ENCODE measurements around the gene XYLT1. TPM values are rescaled to one million over a fixed set of nuclear protein-coding genes. Genes with fewer than 3 reads are reported as not detected.
"Not testable (repeated sequence)": the region's sequence is repeated elsewhere in the genome, so short reads cannot be mapped to it uniquely, and the experiment has no call there.

Gene XYLT1
- total RNA-seq, 2 experiments from 2014 or later: 46.6 to 50.1 TPM

DNA sequence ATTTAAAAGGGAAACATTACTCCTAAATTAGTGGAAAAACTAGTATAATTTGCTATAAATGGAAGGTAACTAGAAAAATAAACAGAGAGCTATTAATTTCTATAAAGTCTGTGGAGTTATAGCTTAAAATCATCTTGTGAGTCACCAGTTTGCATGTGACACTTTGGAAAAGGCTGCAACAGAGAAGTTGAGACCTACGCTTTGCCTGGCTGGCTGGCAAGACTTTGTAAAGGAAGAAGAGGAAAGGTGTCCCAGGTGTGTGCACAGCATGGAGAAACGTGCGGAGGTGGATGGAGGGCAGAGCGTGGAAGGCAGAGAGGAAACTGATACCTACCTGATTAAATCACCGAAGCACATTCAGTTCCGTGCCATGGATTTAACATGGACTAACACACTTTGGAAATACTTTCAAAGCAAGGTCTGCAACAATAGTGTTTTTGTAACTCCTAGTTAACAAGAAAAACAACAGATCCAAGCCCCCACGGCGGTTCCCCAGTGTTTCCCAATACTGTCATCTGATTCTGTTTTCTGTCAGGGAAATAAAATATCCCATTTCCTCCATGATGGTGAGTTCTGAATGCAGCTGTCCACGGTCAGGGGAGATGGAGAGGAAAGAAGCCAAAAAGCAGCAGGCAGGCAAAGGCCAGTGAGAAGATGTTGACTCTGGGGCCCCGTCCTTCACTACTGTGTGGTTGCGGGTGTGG is 134.8 kb downstream of the XYLT1 start:
- CTCF ChIA-PET: interaction anchor here (0.6 kb wide), 1 partner anchor 35 kb away, joined by 3 read pairs; no protein-coding TSS in a partner anchor
- Mint-ChIP-seq H3K36me3 (ENCODE audit: low read depth) (peaks cover 28% of the 10 kb centered on the region), H3K4me3 (no peak overlapping the region), H3K27me3 (no peaks in the 10 kb centered on the region), H3K9me3 (no peaks in the 10 kb centered on the region), H3K27ac (no peak overlapping the region), H3K4me1 (peaks cover 33% of the 10 kb centered on the region)
- POLR2A ChIA-PET: no interaction called here
- no peak for DNase-seq

DNA sequence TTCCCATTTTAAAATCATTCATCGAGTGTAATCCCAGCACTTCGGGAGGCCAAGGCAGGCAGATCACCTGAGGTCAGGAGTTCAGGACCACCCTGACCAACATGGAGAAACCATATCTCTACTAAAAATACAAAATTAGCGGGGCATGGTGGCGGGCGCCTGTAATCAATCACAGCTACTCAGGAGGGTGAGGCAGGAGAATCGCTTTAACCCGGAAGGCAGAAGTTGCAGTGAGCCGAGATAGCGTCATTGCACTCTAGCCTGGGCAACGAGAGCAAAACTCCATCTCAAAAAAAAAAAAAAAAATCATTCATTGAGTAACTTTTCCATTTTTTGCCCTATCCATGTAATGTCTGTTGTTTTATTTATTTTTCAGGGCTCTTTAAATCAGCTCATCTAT is 135.4 kb downstream of the XYLT1 start:
- H3K9me3 Mint-ChIP-seq, H3K4me3 Mint-ChIP-seq, DNase-seq, POLR2A ChIA-PET, H3K27me3 Mint-ChIP-seq, H3K27ac Mint-ChIP-seq: not testable (repeated sequence)
- CTCF ChIA-PET: interaction anchor here (0.6 kb wide), 1 partner anchor 36 kb away, joined by 3 read pairs; no protein-coding TSS in a partner anchor
- peaks cover 27% of the 10 kb centered on the region for H3K4me1 Mint-ChIP-seq
- peaks cover 27% of the 10 kb centered on the region for H3K36me3 Mint-ChIP-seq (ENCODE audit: low read depth)

DNA sequence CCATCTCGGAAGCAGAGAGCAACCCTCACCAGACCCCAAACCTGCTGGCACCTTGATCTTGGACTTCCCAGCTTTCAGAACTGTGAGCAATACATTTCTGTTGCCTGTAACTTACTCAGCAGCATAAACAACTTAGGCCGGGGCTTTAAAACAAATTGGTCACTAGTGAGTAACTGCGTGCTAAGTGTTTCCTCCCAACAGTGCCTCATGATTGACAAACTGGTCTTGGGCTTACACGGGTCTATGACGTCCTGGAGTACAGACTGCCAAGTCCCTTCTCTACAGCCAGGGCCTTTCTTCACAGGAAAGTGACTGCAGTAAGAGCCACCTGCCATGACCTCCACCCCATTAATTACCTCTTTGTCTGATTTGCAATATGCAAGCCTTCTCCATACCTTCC is 136.7 kb downstream of the XYLT1 start:
- ChIA-PET POLR2A (no interaction called here), CTCF (no interaction called here)
- H3K4me1 Mint-ChIP-seq: peaks cover 29% of the 10 kb centered on the region
- H3K27ac Mint-ChIP-seq: no peak overlapping the region
- DNase-seq: no peak
- H3K36me3 Mint-ChIP-seq (ENCODE audit: low read depth): peaks cover 20% of the 10 kb centered on the region
- no peaks in the 10 kb centered on the region for H3K9me3 Mint-ChIP-seq
- H3K4me3 Mint-ChIP-seq: no peak overlapping the region
- no peaks in the 10 kb centered on the region for H3K27me3 Mint-ChIP-seq

DNA sequence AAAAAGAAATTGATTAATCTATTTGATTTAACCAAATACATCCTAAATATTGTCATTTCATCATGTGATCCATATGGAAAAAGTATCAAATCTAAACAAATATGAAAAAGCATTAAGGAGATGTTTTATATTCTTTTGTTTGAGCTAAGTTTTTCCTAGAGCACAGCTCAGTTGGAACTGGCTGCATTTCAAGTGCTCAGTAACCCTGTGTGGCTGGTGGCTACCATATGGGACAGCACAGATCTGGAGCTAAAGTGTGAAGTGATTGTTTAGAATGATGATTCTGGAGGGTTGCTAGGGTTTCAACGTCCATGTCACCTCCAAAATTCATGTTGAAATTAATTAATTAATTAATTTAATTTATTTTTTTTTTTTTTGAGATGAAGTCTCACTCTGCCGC is 137.5 kb downstream of the XYLT1 start:
- CTCF ChIA-PET: interaction anchor here (0.7 kb wide), 1 partner anchor 45 kb away, joined by 3 read pairs; no protein-coding TSS in a partner anchor
- H3K4me3 Mint-ChIP-seq: no peak overlapping the region
- H3K4me1 Mint-ChIP-seq: peaks cover 25% of the 10 kb centered on the region
- H3K27ac Mint-ChIP-seq: no peak overlapping the region
- no peak for DNase-seq
- no peaks in the 10 kb centered on the region for H3K27me3 Mint-ChIP-seq
- POLR2A ChIA-PET: no interaction called here
- no peaks in the 10 kb centered on the region for H3K9me3 Mint-ChIP-seq
- H3K36me3 Mint-ChIP-seq (ENCODE audit: low read depth): peaks cover 17% of the 10 kb centered on the region

DNA sequence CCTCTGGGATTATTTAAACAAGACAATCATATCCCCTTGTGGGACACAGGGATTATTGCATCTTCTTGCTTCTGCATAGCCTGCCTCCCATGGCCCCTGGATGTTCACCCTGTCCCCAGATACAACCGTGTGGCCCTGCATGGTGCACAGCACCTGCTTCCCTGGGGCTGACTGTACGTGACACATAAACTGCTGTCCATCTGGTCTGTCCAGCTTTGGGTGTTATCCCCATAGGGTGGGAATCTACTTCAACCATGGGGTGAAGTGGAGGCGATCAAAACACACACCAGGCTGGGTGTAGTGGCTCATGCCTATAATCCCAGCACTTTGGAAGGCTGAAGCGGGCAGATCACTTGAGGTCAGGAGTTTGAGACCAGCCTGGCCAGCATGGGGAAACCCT is 138.8 kb downstream of the XYLT1 start:
- peaks cover 17% of the 10 kb centered on the region for H3K36me3 Mint-ChIP-seq (ENCODE audit: low read depth)
- no peaks in the 10 kb centered on the region for H3K27me3 Mint-ChIP-seq
- H3K4me1 Mint-ChIP-seq: peaks cover 25% of the 10 kb centered on the region
- no peak overlapping the region for H3K27ac Mint-ChIP-seq
- POLR2A ChIA-PET: no interaction called here
- no peak overlapping the region for H3K4me3 Mint-ChIP-seq
- CTCF ChIA-PET: interaction anchor here (1.1 kb wide), 1 partner anchor 32 kb away, joined by 5 read pairs; no protein-coding TSS in a partner anchor
- no peak for DNase-seq
- H3K9me3 Mint-ChIP-seq: no peaks in the 10 kb centered on the region

DNA sequence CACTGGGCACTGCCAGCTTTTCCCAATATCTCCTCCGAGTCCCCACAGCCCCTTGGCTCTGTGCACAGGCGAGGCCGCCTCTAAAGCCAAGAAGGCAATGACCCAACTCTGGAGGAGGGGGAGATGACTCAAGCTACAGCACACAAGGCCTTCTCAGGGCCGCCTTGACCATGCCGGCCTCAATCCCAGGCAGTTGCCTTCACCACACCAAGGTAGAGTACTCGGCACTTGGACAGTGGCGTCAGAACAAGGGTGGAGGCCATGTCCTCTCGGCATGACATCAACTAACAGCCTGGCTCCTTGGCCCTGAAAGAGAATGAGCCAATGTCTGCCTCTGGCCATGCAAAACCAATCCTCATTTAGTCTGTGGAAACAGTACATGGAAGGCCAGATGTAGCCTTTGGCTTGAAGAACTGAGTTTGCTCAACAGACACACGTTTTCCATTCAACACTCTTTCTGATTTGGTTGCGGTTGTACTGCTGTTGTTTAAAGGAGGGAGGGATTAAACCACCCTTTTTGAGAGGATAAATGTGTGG is 139.6 kb downstream of the XYLT1 start:
- no peak for DNase-seq
- POLR2A ChIA-PET: no interaction called here
- CTCF ChIA-PET: no interaction called here
- no peaks in the 10 kb centered on the region for H3K27me3 Mint-ChIP-seq
- H3K36me3 Mint-ChIP-seq (ENCODE audit: low read depth): peaks cover 17% of the 10 kb centered on the region
- no peak overlapping the region for H3K27ac Mint-ChIP-seq
- no peaks in the 10 kb centered on the region for H3K9me3 Mint-ChIP-seq
- peaks cover 22% of the 10 kb centered on the region for H3K4me1 Mint-ChIP-seq
- no peak overlapping the region for H3K4me3 Mint-ChIP-seq

DNA sequence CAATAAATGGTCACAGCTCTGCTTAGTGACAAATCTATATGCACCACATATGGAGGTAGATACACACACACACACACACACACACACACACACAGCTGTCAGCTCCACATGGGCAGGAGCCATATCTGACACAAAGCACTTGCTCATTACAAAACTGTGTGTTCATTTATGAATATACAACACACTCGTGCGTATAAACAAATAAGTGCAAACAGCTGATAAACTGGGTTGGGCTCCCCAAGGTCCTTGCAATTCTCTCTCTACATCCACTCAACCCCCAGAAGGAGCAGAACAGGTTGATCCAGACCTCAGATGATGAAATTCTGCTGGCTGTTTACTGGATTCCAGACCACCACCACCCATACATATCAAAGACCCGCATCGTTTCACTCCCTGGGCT is 140.7 kb downstream of the XYLT1 start:
- no peaks in the 10 kb centered on the region for H3K27me3 Mint-ChIP-seq
- H3K4me1 Mint-ChIP-seq: peaks cover 22% of the 10 kb centered on the region
- ChIA-PET POLR2A (no interaction called here), CTCF (no interaction called here)
- H3K4me3 Mint-ChIP-seq: no peak overlapping the region
- H3K27ac Mint-ChIP-seq: no peak overlapping the region
- DNase-seq: no peak
- H3K36me3 Mint-ChIP-seq (ENCODE audit: low read depth): peaks cover 15% of the 10 kb centered on the region
- no peaks in the 10 kb centered on the region for H3K9me3 Mint-ChIP-seq

DNA sequence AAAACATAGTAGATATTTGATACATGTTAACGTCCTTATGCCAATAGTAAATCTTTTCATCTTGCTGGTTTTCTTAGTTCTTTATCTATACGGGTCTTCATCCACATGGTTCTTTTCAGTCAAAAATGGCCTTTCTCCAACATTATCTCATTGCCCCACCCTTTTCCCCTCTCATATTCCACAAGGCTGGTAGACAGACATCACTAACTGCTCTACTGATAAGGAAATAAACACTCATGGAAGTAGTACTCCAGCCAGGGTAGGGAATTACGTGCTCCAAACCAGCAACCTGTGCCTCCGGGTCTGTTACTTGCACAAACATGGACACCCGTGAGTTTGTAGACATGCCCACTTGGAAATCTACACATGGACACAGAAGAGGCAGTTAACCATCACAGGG is 141.4 kb downstream of the XYLT1 start:
- no peak for DNase-seq
- ChIA-PET CTCF (no interaction called here), POLR2A (no interaction called here)
- Mint-ChIP-seq H3K4me1 (peaks cover 21% of the 10 kb centered on the region), H3K27me3 (no peaks in the 10 kb centered on the region), H3K36me3 (ENCODE audit: low read depth) (peaks cover 14% of the 10 kb centered on the region), H3K27ac (no peak overlapping the region), H3K4me3 (no peak overlapping the region), H3K9me3 (no peaks in the 10 kb centered on the region)

DNA sequence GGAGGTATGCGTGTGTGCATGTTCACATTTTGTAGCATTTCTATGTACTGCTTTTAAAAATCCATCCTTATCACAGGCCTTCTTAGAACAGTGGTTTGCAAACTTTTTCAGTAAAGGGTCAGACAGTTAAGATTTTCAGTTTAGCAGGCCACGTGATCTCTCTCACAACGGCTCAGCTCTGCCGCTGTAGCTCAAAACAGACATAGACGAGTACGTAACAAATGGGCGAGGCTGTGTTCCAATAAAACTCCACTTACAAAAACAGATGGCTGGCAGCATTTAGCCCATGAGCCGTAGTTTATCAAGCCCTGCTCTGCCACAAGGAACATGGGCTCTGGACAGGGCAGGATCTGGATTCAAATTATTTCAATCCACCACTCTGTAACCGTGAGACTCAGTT is 141.8 kb downstream of the XYLT1 start:
- Mint-ChIP-seq H3K4me3 (no peak overlapping the region), H3K4me1 (peaks cover 20% of the 10 kb centered on the region), H3K9me3 (no peaks in the 10 kb centered on the region), H3K27me3 (no peaks in the 10 kb centered on the region), H3K27ac (peak overlapping the region; percentile 4), H3K36me3 (ENCODE audit: low read depth) (peaks cover 14% of the 10 kb centered on the region)
- no peak for DNase-seq
- CTCF ChIA-PET: interaction anchor here (1.1 kb wide), 1 partner anchor 11 kb away, joined by 3 read pairs; no protein-coding TSS in a partner anchor
- POLR2A ChIA-PET: no interaction called here

DNA sequence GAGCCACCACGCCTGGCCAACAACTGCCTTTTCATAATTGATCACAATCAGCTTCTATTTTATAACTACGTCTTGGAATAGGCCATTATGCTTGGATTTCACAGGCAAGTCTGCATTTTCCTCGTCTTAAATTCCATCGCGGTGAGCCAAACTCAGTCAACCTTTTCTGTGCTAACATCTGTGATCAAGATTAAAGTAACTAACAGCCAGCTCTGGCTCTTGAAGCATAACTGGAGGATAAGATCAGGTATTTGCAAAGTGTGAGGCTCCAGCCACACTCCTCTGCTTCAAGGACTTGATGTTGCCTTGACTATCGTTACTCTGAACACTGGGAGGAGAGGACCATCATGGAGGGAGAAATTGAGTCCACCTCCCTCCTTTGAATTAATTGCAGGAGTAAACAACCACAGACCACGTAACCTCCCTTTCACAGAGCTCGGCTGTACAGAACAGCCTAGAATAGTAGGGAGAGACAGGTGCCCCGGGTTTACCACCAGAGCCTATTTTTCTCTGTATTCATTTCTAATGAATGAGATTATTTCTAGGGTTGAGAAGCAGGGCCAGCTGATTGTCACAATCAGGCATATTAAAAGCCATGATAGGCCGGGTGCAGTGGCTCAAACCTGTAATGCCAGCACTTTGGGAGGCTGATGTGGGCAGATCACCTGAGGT is 143.0 kb downstream of the XYLT1 start:
- CTCF ChIA-PET: interaction anchor here (1.1 to 1.4 kb wide), 2 partner anchors 12 to 19 kb away, joined by 3 to 4 read pairs; no protein-coding TSS in a partner anchor
- H3K9me3 Mint-ChIP-seq: no peaks in the 10 kb centered on the region

DNA sequence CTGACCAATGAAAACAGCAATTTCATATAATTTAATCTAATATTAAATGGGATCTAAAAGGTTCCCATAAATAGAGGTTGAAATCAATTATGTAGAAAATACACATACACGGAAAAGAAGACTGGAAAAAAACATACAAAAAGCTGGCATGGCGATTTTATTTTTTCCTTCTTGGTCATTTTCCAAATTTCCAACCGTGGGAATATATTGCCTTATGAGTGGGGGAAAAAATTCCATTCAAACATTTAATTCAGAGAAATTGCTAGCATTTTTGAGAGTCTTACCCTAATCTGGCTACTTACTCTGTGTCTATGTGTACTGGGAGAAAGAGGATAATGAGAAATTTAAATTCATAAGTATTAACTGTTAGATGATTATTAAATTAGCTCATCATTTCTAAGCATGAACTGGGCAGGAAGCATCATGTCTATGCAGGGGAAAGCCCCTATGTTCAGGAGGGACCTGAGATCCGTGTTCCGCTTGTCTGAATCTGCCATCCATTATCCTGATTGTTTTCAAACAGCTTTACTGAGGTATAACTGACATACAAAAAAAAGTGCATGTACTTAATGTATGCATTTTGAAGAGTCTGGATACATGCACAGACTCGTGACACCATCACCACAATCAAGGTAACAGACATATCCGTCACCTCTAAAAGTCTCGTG is 145.2 kb downstream of the XYLT1 start:
- POLR2A ChIA-PET: no interaction called here
- H3K4me3 Mint-ChIP-seq: no peak overlapping the region
- H3K4me1 Mint-ChIP-seq: peaks cover 21% of the 10 kb centered on the region
- H3K27ac Mint-ChIP-seq: no peak overlapping the region
- H3K36me3 Mint-ChIP-seq (ENCODE audit: low read depth): peaks cover 9% of the 10 kb centered on the region
- H3K27me3 Mint-ChIP-seq: no peaks in the 10 kb centered on the region
- H3K9me3 Mint-ChIP-seq: no peaks in the 10 kb centered on the region
- CTCF ChIA-PET: interaction anchor here (1.6 kb wide), 1 partner anchor 14 kb away, joined by 4 read pairs; no protein-coding TSS in a partner anchor
- no peak for DNase-seq

More for the DNA sequence above, 143.0 kb downstream of the XYLT1 start:
- DNase-seq: no peak
- POLR2A ChIA-PET: no interaction called here
- Mint-ChIP-seq H3K4me1 (peaks cover 21% of the 10 kb centered on the region), H3K36me3 (ENCODE audit: low read depth) (peaks cover 14% of the 10 kb centered on the region), H3K27ac (peak overlapping the region; percentile 25), H3K4me3 (no peak overlapping the region), H3K27me3 (no peaks in the 10 kb centered on the region)

DNA sequence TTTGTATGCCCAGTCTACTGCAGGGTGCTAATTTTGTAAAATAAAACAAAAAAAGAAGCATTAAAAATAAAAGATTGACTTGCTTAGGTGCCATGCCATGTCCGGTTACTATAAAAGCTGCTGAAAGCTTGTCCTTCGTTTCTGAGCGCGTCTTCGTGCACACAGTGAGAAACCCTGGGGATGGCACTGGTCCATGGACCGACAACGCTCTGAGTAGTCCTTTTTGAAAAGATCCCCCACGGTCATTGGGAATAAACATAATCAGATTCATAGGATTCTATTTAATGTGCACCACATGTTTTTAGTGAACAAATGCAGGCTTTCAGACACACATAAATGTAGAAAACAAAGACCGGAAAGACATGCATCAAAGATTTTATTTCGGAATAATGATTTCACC is 146.3 kb downstream of the XYLT1 start:
- H3K4me1 Mint-ChIP-seq: peaks cover 18% of the 10 kb centered on the region
- peaks cover 13% of the 10 kb centered on the region for H3K36me3 Mint-ChIP-seq (ENCODE audit: low read depth)
- no peak overlapping the region for H3K27ac Mint-ChIP-seq
- ChIA-PET POLR2A (no interaction called here), CTCF (interaction anchor here (1.4 kb wide), 1 partner anchor 10 kb away, joined by 4 read pairs; no protein-coding TSS in a partner anchor)
- H3K27me3 Mint-ChIP-seq: no peaks in the 10 kb centered on the region
- no peak for DNase-seq
- H3K4me3 Mint-ChIP-seq: no peak overlapping the region
- no peaks in the 10 kb centered on the region for H3K9me3 Mint-ChIP-seq

DNA sequence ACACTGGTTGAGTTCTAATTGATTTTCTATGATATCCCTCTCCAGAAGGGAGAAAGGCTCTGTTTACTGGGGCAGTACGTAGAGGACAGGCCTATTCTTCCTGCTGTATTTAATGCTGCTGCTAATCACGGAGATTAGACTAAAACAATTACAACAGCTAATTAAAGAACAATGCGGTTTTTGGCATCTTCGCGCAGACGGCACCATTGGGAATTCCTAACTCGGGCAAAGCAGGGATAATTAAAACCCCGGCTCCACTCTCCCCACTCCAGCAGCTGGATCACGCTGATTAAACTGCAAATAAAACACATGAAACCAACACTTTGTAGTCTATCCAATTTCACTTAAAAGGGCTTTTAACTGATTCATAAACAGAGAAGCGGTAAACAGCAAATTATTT is 147.6 kb downstream of the XYLT1 start:
- ChIA-PET POLR2A (no interaction called here), CTCF (no interaction called here)
- H3K27me3 Mint-ChIP-seq: no peaks in the 10 kb centered on the region
- peaks cover 18% of the 10 kb centered on the region for H3K4me1 Mint-ChIP-seq
- H3K4me3 Mint-ChIP-seq: no peak overlapping the region
- H3K36me3 Mint-ChIP-seq (ENCODE audit: low read depth): peaks cover 15% of the 10 kb centered on the region
- H3K9me3 Mint-ChIP-seq: no peaks in the 10 kb centered on the region
- no peak overlapping the region for H3K27ac Mint-ChIP-seq
- no peak for DNase-seq

All from activated CD4-positive, alpha-beta T cell treated with anti-CD3 and anti-CD28 coated beads, Interleukin-2, amount 10 ng/mL, durations not matched to agents 7 days and 5 days (primary cell).